LNCAP (cell line): ENCODE data around the gene INPP4A.

Experiments
- CTCF ChIP-seq: fragments of 450-650 bp; IDR thresholded peaks from 2 replicates; pipeline ENCODE4 v1.5.1; 2017; ENCODE audit warnings: mild to moderate bottlenecking

INPP4A gene

GRCh38 chr2:98408155-98408554 is 36.5 kb upstream of the INPP4A start:
- no peak for TF ChIP-seq CTCF

DNA sequence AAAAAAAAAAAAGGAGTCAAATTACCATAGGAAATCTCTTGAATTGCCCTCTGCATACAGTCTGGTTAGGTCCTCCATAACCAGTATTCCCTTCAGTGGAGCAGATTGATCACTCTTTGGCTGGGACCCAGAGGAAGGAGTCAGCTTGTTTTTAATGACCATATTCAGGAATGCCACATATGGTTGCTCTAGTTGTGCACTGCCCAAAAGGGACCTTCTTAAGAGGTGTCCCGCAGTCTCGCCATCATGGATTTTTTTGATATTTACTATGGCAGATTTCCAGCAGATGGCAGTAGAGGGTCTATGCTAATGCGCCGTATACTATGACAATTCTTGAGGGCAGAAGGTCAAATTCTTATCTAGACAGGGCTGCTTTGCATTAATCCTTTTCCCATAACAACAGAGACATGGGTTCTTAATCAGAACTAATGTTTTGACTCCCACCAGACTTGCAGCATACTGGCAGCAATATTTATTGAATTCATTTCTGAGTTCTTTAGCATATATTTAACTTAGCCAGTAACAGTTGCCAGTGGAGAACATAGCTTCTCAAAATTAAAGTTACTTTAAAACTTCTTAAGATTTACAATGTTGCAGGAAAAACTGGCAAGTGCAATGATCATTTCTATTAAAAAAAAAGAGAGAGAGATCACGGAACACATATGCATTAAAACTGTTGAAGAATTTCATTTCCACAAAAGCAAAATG is 31.8 kb upstream of the INPP4A start:
- TF ChIP-seq CTCF: peak; percentile 50

DNA sequence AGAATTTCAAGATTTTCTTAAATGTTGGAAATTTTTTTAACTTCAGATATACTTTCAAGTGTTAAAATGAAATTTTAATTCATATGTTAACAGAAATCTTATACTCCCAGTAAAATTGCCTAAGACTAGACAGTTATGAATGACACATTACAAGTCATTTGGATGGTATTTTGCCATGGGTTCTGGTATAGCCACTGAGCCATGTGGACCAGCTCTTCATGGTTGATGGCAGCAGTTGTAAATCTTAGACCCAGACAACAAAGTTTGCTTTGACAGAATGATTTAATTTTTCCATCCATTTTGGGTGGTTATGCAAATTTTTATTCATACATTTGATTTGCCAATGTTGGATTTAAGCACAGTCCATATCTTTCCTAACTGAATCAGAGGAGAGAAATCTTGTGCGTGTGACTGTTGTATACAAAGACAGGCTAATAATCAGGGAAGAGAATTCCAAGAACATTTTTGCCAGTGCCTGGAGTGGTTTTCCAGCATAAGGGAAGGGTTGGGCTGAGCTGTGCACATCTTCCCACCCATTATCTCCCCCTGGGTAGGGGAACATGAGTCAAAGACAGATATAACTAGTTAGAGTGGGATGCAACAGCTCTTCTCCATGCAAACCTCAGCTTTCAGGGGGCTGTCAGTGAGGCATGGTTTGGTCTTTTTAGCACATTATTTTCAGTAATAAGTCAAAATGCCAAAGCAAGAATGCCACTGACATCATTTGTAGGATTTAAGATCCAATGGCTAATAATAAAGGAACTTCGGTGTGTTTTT is 28.1 kb upstream of the INPP4A start:
- TF ChIP-seq CTCF: no peak

DNA sequence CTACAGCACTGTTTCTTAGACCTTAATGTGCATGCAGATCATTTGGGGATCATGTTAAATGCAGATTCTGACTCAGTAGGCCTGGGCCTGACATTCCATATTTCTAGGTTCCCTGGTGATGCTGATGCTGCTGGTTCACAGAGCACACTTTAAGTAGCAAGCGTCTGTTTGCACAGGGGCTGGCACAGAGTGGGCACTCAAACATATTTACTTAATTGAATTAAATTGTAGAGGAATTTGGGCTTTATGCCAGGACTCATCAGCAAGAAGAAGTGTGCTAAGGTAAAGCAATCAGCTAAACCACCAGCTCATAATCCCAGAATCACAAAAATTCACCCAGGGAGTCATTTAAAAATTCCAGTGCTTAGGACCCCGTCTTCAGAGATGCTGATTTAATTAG is 25.1 kb upstream of the INPP4A start:
- no peak for TF ChIP-seq CTCF

DNA sequence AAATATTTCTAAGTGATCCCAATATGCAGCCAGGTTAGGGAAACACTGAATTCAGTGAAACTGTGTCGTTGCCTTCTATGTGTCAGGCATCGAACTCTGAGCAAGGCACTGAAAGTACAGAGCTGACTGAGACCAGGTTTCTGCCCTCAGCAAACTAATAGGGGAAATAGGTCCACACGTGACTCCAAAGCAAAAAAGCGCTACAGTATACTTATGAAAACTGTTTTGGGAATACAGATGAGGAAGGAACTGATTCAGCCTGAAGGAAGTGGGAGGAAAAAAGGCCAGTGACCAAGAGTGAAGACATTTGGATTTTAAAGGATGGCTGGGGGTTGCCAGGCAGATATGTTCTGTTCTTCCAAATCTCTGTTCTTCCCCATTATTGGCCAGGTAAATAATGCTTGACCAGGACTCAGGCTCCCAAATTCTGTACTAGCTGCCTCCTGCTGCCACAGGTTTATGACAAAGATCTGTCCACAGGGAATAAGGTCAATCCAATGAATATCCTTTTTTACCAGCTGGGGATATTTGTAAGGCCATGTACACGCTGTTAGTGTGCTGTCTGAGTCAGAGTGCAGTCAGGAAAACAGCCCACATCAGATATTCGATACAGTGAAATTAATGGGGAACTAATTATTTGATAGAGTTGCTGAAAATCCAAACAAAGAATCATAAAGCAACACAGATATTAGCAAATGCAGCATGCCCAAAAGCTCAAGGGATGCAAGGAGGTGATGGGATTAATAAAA is 24.5 kb upstream of the INPP4A start:
- no peak for TF ChIP-seq CTCF

DNA sequence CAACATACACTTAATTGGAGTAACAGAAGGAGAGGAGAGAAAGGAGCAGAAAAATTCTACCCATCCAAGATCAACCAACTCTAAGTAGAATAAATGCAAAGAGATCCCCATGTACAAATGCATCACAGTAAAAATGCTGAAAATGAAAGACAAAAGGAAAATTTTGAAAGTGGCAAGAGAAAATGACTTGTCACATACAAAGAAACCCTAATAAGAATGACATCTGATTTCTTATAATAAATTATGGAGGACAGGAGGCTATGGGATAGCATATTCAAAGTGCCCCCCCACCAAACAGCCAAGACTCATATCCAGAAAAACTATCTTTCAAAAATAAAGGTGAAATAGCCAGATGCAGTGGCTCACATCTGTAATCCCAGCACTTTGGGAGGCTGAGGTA is 22.2 kb upstream of the INPP4A start:
- no peak for TF ChIP-seq CTCF

DNA sequence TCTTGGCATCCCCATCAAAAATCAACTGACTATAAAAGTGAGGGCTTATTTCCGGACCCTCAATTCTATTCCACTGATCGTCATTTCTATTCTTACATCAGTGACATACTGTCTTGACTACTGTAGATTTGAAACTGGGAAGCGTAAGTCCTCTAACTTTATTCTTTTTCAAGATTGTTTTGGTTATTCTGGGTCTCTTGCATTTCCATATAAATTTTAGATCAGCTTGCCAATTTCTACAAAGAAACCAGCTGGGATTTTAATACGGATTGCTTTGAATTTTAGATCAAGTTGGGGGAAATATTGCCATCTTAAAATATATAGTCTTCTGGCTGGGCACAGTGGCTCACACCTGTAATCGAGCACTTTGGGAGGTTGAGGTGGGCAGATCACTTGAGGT is 17.9 kb upstream of the INPP4A start:
- TF ChIP-seq CTCF: no peak
